ENCODE data around the gene RPSA.

Gene RPSA

DNA sequence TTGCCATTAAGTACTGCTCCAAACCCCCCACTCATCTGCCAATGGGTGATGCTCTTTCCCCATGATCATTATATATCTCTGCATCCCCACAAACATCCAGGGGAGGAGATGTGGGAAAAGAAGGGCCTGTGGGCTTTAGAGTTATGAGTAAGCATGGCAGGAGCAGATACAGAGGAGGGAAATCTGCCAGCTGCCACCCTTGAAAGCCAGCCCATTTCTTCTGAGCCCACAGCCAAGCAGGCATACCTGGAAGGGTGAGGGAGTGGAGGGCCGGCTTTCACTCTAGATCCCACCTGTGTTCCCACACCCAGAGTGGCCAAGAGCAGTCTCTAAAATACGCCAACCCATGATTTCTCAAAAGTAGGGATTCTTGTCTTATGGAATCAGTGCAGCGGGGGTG, 25.1 kb upstream of the RPSA start:
- H3K4me2 ChIP-seq (ENCODE audit: low read length): no peak overlapping the region
- H3K4me3 ChIP-seq (ENCODE audit: low read length): no peak overlapping the region
- H3K36me3 ChIP-seq (ENCODE audit: insufficient read depth, low read length): no peaks in the 10 kb centered on the region
- no peak overlapping the region for H3K9ac ChIP-seq (ENCODE audit: low read depth, low read length)
- peaks cover 3% of the 10 kb centered on the region for H3K27me3 ChIP-seq (ENCODE audit: control insufficient read depth, insufficient read depth, low read length)
- no peaks in the 10 kb centered on the region for H3K9me3 ChIP-seq (replicated peaks; ENCODE audit: low read length)
- peaks cover 8% of the 10 kb centered on the region for H3K4me1 ChIP-seq (ENCODE audit: control insufficient read depth, insufficient read depth, low read length)

DNA sequence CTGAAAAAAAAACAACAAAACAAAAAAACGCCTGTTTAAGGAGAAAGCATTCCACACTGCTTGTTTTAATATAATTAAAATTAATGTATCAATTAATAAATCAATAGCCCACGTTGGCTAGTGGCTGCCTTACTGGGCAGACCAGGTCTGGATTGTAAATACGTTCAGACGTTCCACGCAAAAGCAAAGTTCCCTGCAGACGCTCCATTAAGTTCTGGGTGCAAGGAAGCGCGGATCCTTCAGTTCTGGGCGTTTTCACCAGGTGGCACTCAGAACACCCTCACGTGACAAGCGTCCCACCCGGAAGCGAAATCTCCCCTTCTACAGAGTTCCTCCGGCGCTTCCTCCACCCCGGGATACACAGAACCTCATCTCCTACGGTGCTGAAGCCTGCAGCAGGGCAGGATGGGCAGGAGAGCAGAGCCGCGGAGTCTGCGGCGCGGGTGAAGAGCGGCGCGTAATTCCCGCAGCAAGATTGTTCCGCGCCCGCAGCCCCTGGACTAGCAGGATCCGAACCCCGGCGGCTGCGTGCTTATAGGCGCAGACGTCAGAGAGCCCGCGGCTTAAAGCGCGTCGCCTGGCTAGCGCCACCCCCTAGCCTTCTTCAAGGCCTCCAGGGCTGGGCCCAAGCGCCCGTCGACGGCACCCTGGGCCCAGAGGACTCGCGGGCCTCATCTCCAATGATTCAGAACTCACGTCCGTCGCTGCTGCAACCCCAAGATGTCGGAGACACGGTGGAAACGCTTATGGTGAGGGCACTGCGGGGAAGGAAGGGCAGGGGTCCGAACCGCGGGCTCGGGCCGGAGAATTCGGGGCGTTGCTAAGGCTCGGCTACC, 23.3 kb upstream of the RPSA start, which contains the start of gene SLC25A38:
TSS of gene SLC25A38 (plus strand) at position 326 of the 836 bp plus-strand sequence. CDS start at position 681, 355 bp downstream.
- H3K9me3 ChIP-seq (replicated peaks; ENCODE audit: low read length): no peaks in the 10 kb centered on the region
- peaks cover 8% of the 10 kb centered on the region for H3K4me1 ChIP-seq (ENCODE audit: control insufficient read depth, insufficient read depth, low read length)
- H3K36me3 ChIP-seq (ENCODE audit: insufficient read depth, low read length): no peaks in the 10 kb centered on the region
- peak within 1 kb of the TSS; percentile 96 for H3K9ac ChIP-seq (ENCODE audit: low read depth, low read length)
- peak within 1 kb of the TSS; percentile 91 for H3K4me2 ChIP-seq (ENCODE audit: low read length)
- no peaks in the 10 kb centered on the region for H3K27me3 ChIP-seq (ENCODE audit: control insufficient read depth, insufficient read depth, low read length)
- peak within 1 kb of the TSS; percentile 90 for H3K4me3 ChIP-seq (ENCODE audit: low read length)

GRCh38 chr3:39383881-39384664, 22.4 kb upstream of the RPSA start:
- Histone ChIP-seq H3K36me3 (ENCODE audit: insufficient read depth, low read length) (peaks cover under 1% of the 10 kb centered on the region), H3K9me3 (replicated peaks; ENCODE audit: low read length) (no peaks in the 10 kb centered on the region), H3K4me1 (ENCODE audit: control insufficient read depth, insufficient read depth, low read length) (peaks cover 8% of the 10 kb centered on the region), H3K9ac (ENCODE audit: low read depth, low read length) (peak overlapping the region; percentile 96), H3K27me3 (ENCODE audit: control insufficient read depth, insufficient read depth, low read length) (no peaks in the 10 kb centered on the region), H3K4me3 (ENCODE audit: low read length) (peak overlapping the region; percentile 90), H3K4me2 (ENCODE audit: low read length) (peak overlapping the region; percentile 91)

- H3K9ac ChIP-seq (ENCODE audit: low read depth, low read length): peak overlapping the region; percentile 80
- peak overlapping the region; percentile 90 for H3K4me3 ChIP-seq (ENCODE audit: low read length)
- no peaks in the 10 kb centered on the region for H3K9me3 ChIP-seq (replicated peaks; ENCODE audit: low read length)
- no peaks in the 10 kb centered on the region for H3K27me3 ChIP-seq (ENCODE audit: control insufficient read depth, insufficient read depth, low read length)
- peaks cover 8% of the 10 kb centered on the region for H3K4me1 ChIP-seq (ENCODE audit: control insufficient read depth, insufficient read depth, low read length)
- peaks cover 6% of the 10 kb centered on the region for H3K36me3 ChIP-seq (ENCODE audit: insufficient read depth, low read length)
- peak overlapping the region; percentile 91 for H3K4me2 ChIP-seq (ENCODE audit: low read length)
Observed at GRCh38 chr3:39384665-39385000, 21.9 kb upstream of the RPSA start.

DNA sequence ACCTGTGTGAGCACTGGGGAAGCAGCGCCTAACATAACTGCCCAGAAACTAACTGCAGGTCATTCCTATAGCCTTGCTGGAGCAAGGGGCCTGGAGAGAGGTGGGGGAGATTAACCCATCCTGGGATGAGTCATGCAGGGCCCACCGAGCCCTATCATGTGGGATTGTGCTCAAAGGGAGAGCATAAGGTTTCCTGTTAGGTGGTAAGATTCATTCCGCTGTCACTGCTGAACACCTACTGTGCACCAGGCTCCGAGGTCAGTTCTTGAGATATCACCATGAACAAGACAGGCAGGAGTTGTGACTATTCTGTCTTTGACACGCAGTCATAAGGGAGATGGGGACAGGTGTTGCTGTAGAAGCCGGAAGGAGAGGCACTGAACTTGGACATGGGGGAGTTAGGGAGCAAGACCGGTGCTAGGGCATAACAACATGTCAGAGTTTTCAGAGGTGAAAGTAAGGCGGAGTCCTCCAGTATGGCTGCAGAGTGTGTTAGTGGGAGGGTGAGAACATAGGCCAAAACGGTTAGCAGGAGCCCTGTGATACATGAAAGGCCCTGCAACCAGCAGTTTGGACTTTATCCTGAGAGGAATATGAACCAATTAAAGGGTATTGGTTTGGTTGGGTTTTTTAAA, 20.9 kb upstream of the RPSA start:
- Histone ChIP-seq H3K9ac (ENCODE audit: low read depth, low read length) (no peak overlapping the region), H3K27me3 (ENCODE audit: control insufficient read depth, insufficient read depth, low read length) (no peaks in the 10 kb centered on the region), H3K4me1 (ENCODE audit: control insufficient read depth, insufficient read depth, low read length) (peaks cover 8% of the 10 kb centered on the region), H3K36me3 (ENCODE audit: insufficient read depth, low read length) (peaks cover 13% of the 10 kb centered on the region), H3K4me2 (ENCODE audit: low read length) (no peak overlapping the region), H3K4me3 (ENCODE audit: low read length) (no peak overlapping the region), H3K9me3 (replicated peaks; ENCODE audit: low read length) (no peaks in the 10 kb centered on the region)

DNA sequence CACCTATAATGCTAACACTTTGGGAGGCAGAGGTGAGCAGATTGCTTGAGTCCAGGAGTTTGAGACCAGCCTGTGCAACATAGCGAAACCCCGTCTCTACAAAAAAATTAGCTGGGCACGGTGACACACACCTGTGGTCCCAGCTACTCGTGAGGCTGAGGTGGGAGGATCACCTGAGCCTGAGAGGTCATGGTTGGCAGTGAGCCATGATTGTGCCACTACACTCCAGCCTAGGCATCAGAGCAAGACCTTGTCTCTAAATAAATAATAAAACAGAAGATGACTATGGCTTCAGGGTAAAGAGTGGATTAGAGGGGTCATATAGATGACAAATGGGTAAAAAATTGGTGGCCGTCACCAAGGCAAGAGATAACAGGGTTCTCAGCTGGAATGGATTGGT, 20.2 kb upstream of the RPSA start:
- Histone ChIP-seq H3K36me3 (ENCODE audit: insufficient read depth, low read length) (peaks cover 20% of the 10 kb centered on the region), H3K9ac (ENCODE audit: low read depth, low read length) (no peak overlapping the region), H3K27me3 (ENCODE audit: control insufficient read depth, insufficient read depth, low read length) (no peaks in the 10 kb centered on the region), H3K9me3 (replicated peaks; ENCODE audit: low read length) (no peaks in the 10 kb centered on the region), H3K4me1 (ENCODE audit: control insufficient read depth, insufficient read depth, low read length) (peaks cover 8% of the 10 kb centered on the region), H3K4me3 (ENCODE audit: low read length) (no peak overlapping the region), H3K4me2 (ENCODE audit: low read length) (no peak overlapping the region)

DNA sequence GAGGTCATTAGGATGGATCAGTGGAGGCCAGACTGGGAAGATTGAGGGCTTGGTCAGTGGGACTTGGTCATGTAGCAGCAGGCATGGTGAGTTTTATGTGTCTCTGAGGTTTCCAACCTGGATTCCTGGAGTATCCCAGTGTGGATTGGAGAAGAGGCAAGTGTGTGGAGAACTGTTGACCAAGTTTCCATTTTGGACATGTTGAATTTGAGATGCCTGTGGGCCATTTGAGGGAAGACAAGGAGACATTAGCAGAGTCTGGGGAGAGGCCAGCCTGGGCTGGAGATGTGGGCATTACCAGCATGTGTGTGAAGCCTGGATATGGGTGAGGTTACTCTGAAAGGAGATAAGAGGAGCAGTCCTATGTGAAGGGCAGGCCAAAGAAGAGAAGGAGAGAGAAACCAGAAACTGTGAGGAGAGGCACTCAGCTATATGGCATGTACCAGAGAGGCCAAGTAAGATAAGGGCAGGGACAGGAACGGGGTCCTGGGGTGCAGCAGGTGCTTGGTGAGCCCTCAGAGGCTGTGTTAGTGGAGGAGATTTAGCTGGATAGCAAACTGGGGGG, 19.0 kb upstream of the RPSA start:
- peaks cover 8% of the 10 kb centered on the region for H3K4me1 ChIP-seq (ENCODE audit: control insufficient read depth, insufficient read depth, low read length)
- no peak overlapping the region for H3K9ac ChIP-seq (ENCODE audit: low read depth, low read length)
- H3K27me3 ChIP-seq (ENCODE audit: control insufficient read depth, insufficient read depth, low read length): no peaks in the 10 kb centered on the region
- H3K4me3 ChIP-seq (ENCODE audit: low read length): no peak overlapping the region
- H3K9me3 ChIP-seq (replicated peaks; ENCODE audit: low read length): no peaks in the 10 kb centered on the region
- H3K4me2 ChIP-seq (ENCODE audit: low read length): no peak overlapping the region
- peaks cover 28% of the 10 kb centered on the region for H3K36me3 ChIP-seq (ENCODE audit: insufficient read depth, low read length)

DNA sequence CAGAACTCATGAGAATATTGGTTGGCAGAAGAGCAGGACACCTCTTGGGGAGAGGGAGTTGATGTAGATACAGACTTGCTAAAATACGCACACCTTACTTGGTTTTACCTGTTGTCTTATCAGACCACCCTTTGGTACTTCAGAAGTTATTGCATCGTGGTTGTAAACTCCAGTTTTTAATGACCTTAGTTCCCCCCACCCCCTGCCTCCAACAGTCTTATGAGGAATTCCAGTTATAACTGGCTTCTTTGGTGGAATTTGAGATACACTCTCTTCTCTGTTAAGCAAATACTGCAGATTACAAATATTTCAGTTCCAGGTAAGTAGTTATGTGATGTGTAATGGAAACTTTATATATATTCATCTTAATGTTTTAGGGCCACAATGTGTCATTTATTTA, 18.4 kb upstream of the RPSA start:
- H3K4me1 ChIP-seq (ENCODE audit: control insufficient read depth, insufficient read depth, low read length): peaks cover 5% of the 10 kb centered on the region
- H3K4me3 ChIP-seq (ENCODE audit: low read length): no peak overlapping the region
- H3K36me3 ChIP-seq (ENCODE audit: insufficient read depth, low read length): peaks cover 31% of the 10 kb centered on the region
- no peaks in the 10 kb centered on the region for H3K9me3 ChIP-seq (replicated peaks; ENCODE audit: low read length)
- no peaks in the 10 kb centered on the region for H3K27me3 ChIP-seq (ENCODE audit: control insufficient read depth, insufficient read depth, low read length)
- no peak overlapping the region for H3K4me2 ChIP-seq (ENCODE audit: low read length)
- no peak overlapping the region for H3K9ac ChIP-seq (ENCODE audit: low read depth, low read length)

DNA sequence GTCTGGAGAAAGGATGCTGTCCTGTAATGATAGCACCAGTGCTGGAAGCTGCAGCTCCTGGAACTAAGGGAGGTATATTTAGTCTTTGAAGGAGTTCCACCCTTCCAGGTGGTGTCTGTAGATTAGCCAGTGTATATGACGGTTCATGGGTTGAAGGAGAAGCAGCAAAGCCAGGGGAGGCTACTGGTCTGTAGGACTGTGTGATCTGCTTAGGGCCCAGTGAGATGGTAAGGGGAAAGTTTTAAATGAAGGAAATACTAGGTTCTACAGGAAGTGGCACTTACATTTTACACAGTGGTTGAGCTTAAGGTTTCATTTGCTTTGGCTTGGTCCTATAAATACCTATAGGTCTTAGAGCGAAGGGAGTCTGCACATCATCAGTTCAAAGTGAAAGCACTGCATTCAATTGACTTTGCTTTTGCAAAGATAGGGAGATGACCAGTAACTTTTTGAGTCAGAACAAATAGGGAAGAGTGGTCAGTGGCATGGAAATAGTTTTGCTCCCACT, 17.7 kb upstream of the RPSA start:
- Histone ChIP-seq H3K27me3 (ENCODE audit: control insufficient read depth, insufficient read depth, low read length) (no peaks in the 10 kb centered on the region), H3K4me2 (ENCODE audit: low read length) (no peak overlapping the region), H3K36me3 (ENCODE audit: insufficient read depth, low read length) (peaks cover 33% of the 10 kb centered on the region), H3K9ac (ENCODE audit: low read depth, low read length) (no peak overlapping the region), H3K9me3 (replicated peaks; ENCODE audit: low read length) (no peaks in the 10 kb centered on the region), H3K4me1 (ENCODE audit: control insufficient read depth, insufficient read depth, low read length) (peaks cover 5% of the 10 kb centered on the region), H3K4me3 (ENCODE audit: low read length) (no peak overlapping the region)

DNA sequence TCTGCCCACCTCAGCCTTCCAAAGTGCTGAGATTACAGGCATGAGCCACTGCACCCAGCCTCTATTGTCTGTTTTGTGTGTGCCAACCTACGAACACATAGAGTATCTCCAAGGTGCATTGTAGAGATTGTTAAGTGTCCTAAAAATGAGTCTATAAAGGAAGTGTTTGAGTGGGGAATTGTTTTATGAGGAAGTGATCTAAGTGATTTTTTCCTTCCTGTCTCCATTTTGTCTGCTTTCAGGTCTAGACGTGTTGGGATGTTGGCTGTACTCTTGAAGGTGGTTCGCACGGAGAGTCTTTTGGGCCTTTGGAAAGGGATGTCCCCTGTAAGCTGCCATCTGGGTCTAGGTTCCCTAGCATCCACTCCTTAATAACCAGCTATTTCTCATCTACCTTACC, 16.3 kb upstream of the RPSA start:
- Histone ChIP-seq H3K36me3 (ENCODE audit: insufficient read depth, low read length) (peaks cover 45% of the 10 kb centered on the region), H3K4me3 (ENCODE audit: low read length) (no peak overlapping the region), H3K27me3 (ENCODE audit: control insufficient read depth, insufficient read depth, low read length) (no peaks in the 10 kb centered on the region), H3K4me1 (ENCODE audit: control insufficient read depth, insufficient read depth, low read length) (no peaks in the 10 kb centered on the region), H3K4me2 (ENCODE audit: low read length) (no peak overlapping the region), H3K9me3 (replicated peaks; ENCODE audit: low read length) (no peaks in the 10 kb centered on the region), H3K9ac (ENCODE audit: low read depth, low read length) (no peak overlapping the region)

DNA sequence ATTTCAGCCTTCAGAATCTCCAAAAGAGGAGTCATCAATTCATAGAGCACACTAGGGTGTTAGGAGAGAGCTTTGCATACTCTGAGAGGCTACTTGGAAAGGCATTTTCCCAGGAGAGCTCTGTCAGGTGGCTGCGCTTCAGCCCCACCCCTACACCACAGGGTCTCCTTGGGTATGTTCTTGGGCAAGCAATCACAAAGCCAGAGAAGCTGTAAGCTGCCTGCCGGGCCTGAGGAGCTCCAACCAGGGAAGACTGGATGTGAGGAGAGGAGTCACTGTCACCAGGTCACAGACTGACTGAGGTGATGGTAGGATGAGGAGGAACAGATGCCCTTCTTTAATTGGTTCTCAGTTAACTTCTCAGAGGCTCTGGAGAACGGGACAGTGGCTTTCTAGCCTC, 9.8 kb upstream of the RPSA start:
- no peak overlapping the region for H3K4me3 ChIP-seq (ENCODE audit: low read length)
- no peaks in the 10 kb centered on the region for H3K9me3 ChIP-seq (replicated peaks; ENCODE audit: low read length)
- no peaks in the 10 kb centered on the region for H3K4me1 ChIP-seq (ENCODE audit: control insufficient read depth, insufficient read depth, low read length)
- no peaks in the 10 kb centered on the region for H3K27me3 ChIP-seq (ENCODE audit: control insufficient read depth, insufficient read depth, low read length)
- H3K4me2 ChIP-seq (ENCODE audit: low read length): no peak overlapping the region
- no peak overlapping the region for H3K9ac ChIP-seq (ENCODE audit: low read depth, low read length)
- H3K36me3 ChIP-seq (ENCODE audit: insufficient read depth, low read length): peaks cover 38% of the 10 kb centered on the region

Measured in skeletal muscle satellite cell (primary cell).